Parietal lobe (tissue), 2 donors: ENCODE measurements around the gene CENPL. TPM values are rescaled to one million over a fixed set of nuclear protein-coding genes. Genes with fewer than 3 reads are reported as not detected.

Source experiments
- small RNA-seq: library from RNA; depleted of rRNA; stranded (forward); fragments of <200 nt; gene quantifications from one replicate; pipeline ENCODE3, GENCODE V24; 2014; ENCODE audit warnings: low replicate concordance
- total RNA-seq: library from RNA; depleted of rRNA; stranded (reverse); fragments of >200 nt; gene quantifications from one replicate; pipeline ENCODE4 v1.2.3, GENCODE V29; 2014

The CENPL gene
- 16.6 TPM for total RNA-seq

GRCh38 chr1:173824315-173825081, at the start of gene CENPL, which contains the start of gene DARS2:
TSS of gene CENPL (minus strand) at chr1:173824883. CDS start at chr1:173811299, 13,584 bp downstream.
TSS of gene DARS2 (plus strand) at chr1:173824673. CDS start at chr1:173825230, 557 bp downstream.

GRCh38 chr1:173868266-173869020, 43.8 kb upstream of the CENPL start, which contains the start of gene ZBTB37:
TSS of gene ZBTB37 (plus strand) at chr1:173868380. CDS start at chr1:173870226, 1,846 bp downstream.

GRCh38 chr1:173867753-173868265, 43.1 kb upstream of the CENPL start, which contains the start of gene GAS5:
TSS of gene GAS5 (minus strand) at chr1:173867989.

Small RNAs within 50 kb of the gene (small RNA-seq; reads per million reads assigned to genes)
- gene RF00019, result not detected

Other genes starting within 250 kb of the CENPL start
- 1.9 TPM for gene SLC9C2, start 221.8 kb downstream of the CENPL start, total RNA-seq
- not detected for gene TEX50, start 189.5 kb downstream of the CENPL start, total RNA-seq
- gene ANKRD45, start 155.0 kb downstream of the CENPL start, total RNA-seq, result 21.3 TPM
- gene KLHL20, start 109.9 kb downstream of the CENPL start, total RNA-seq, result 37.9 TPM
- gene DARS2, start 210 bp downstream of the CENPL start, total RNA-seq, result 16.9 TPM
- 528 TPM for gene GAS5, start 43.1 kb upstream of the CENPL start, total RNA-seq
- gene ZBTB37, start 43.5 kb upstream of the CENPL start, total RNA-seq, result 65.7 TPM
- not detected for gene SERPINC1, start 92.4 kb upstream of the CENPL start, total RNA-seq
- 59.8 TPM for gene RC3H1, start 197.5 kb upstream of the CENPL start, total RNA-seq